Peyer's patch (tissue), 4 donors: ENCODE data around the gene ANXA10. TPM values are rescaled to one million over a fixed set of nuclear protein-coding genes. Genes with fewer than 3 reads are reported as not detected.

Source experiments
- DNase-seq, 3 donors: peaks; one replicate each; pipeline ENCODE4 v3.0.0-alpha.2; 2017 to 2019
- H3K27ac ChIP-seq, 4 donors: fragments of 200-600 bp; sonication (generic); one replicate each; pipeline ENCODE4 v1.5.1; 2016 to 2019
- H3K27me3 ChIP-seq, 2 donors: fragments of 200-600 bp; sonication (generic); one replicate each; pipeline ENCODE4 v1.5.1; 2019
- H3K36me3 ChIP-seq, 3 donors: fragments of 200-600 bp; sonication (generic); one replicate each; pipeline ENCODE4 v1.5.1; 2016 to 2019
- H3K4me1 ChIP-seq, 4 donors: fragments of 200-600 bp; sonication (generic); one replicate each; pipeline ENCODE4 v1.5.1; 2016 to 2019
- H3K4me3 ChIP-seq, 4 donors: fragments of 200-600 bp; sonication (generic); 1 replicate in 3 of 4; 2 replicates in 1 of 4; pipeline ENCODE4 v1.5.1; 2016 to 2019; ENCODE audit warnings: mild to moderate bottlenecking in 1 of 4
- H3K9me3 ChIP-seq, 4 donors: fragments of 200-600 bp; sonication (generic); one replicate each; pipeline ENCODE4 v1.5.1; 2016 to 2019; ENCODE audit warnings: mild to moderate bottlenecking in 1 of 4
- POLR2A ChIP-seq, 2 donors: fragments of 450-650 bp; IDR thresholded peaks; one replicate each; pipeline ENCODE4 v1.5.1; 2017; ENCODE audit warnings: antibody characterized with exemption in 2 of 2, mild to moderate bottlenecking in 2 of 2, moderate library complexity in 2 of 2
- total RNA-seq, 4 donors: library from RNA; depleted of rRNA; stranded (reverse); fragments of >200 nt; gene quantifications; one replicate each; pipeline ENCODE4 v1.1.0, GENCODE V29; 2016
- TF ChIP-seq, protein P1 (sequence below), 6 experiments: fragments of 450-650 bp in 4 of 6; fragments of 200-600 bp in 2 of 6; sonication (generic) in 1 of 6; IDR thresholded peaks; one replicate each; pipeline ENCODE4 v1.5.1; 2017 to 2019; ENCODE audit warnings: antibody characterized with exemption in 6 of 6, mild to moderate bottlenecking in 3 of 6, moderate library complexity in 1 of 6

The ANXA10 gene, protein sequence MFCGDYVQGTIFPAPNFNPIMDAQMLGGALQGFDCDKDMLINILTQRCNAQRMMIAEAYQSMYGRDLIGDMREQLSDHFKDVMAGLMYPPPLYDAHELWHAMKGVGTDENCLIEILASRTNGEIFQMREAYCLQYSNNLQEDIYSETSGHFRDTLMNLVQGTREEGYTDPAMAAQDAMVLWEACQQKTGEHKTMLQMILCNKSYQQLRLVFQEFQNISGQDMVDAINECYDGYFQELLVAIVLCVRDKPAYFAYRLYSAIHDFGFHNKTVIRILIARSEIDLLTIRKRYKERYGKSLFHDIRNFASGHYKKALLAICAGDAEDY
- not detected for total RNA-seq

- TF ChIP-seq, protein P1, sequence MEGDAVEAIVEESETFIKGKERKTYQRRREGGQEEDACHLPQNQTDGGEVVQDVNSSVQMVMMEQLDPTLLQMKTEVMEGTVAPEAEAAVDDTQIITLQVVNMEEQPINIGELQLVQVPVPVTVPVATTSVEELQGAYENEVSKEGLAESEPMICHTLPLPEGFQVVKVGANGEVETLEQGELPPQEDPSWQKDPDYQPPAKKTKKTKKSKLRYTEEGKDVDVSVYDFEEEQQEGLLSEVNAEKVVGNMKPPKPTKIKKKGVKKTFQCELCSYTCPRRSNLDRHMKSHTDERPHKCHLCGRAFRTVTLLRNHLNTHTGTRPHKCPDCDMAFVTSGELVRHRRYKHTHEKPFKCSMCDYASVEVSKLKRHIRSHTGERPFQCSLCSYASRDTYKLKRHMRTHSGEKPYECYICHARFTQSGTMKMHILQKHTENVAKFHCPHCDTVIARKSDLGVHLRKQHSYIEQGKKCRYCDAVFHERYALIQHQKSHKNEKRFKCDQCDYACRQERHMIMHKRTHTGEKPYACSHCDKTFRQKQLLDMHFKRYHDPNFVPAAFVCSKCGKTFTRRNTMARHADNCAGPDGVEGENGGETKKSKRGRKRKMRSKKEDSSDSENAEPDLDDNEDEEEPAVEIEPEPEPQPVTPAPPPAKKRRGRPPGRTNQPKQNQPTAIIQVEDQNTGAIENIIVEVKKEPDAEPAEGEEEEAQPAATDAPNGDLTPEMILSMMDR (IDR thresholded peaks at IDR 0.05): no peak
- no peak for TF ChIP-seq POLR2A (IDR thresholded peaks at IDR 0.05)
- Histone ChIP-seq H3K27ac (no peak within 1 kb of the TSS), H3K4me1 (no peaks in the 10 kb centered on the region), H3K9me3 (no peaks in the 10 kb centered on the region), H3K36me3 (no peaks in the 10 kb centered on the region), H3K27me3 (no peaks in the 10 kb centered on the region), H3K4me3 (no peak within 1 kb of the TSS)
- no peak for DNase-seq
Measured at GRCh38 chr4:168092176-168092712, at the start of gene ANXA10. ANXA10 (plus strand) TSS chr4:168092537; CDS start chr4:168092701, 164 bp downstream.

DNA sequence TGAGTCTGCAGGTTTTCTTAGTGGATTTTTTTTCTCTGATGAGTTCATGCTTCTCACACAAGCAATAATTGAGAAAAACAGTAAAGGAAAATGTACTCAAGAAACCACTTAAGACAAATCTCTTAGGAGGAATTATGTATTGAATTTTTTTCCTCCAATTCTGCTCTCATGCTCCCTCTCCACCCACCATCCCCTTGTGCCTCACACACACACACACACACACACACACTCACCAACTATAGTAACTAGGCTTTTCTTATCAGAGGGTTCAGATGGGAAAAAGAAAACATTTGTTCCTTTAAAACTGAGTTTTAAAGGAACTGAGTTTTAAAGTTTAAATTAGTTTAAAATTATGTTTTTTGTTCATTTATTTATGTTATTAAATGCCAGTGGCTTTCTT, 47.0 kb upstream of the ANXA10 start:
- no peak overlapping the region for H3K4me3 ChIP-seq
- TF ChIP-seq, protein P1 (IDR thresholded peaks at IDR 0.05): no peak
- no peak for TF ChIP-seq POLR2A (IDR thresholded peaks at IDR 0.05)

GRCh38 chr4:168050002-168050401, 42.3 kb upstream of the ANXA10 start:
- no peak for DNase-seq
- no peak overlapping the region for H3K27ac ChIP-seq
- H3K27me3 ChIP-seq: no peaks in the 10 kb centered on the region
- no peaks in the 10 kb centered on the region for H3K36me3 ChIP-seq
- no peak overlapping the region for H3K4me3 ChIP-seq
- TF ChIP-seq, protein P1 (IDR thresholded peaks at IDR 0.05): no peak
- TF ChIP-seq POLR2A (IDR thresholded peaks at IDR 0.05): no peak
- peaks cover 0 to 5% (median 0%) of the 10 kb centered on the region in 4 donors for H3K9me3 ChIP-seq
- no peaks in the 10 kb centered on the region for H3K4me1 ChIP-seq

More for the DNA sequence above, 47.0 kb upstream of the ANXA10 start:
- DNase-seq: no peak
- Histone ChIP-seq H3K36me3 (no peaks in the 10 kb centered on the region), H3K4me1 (no peaks in the 10 kb centered on the region), H3K27me3 (no peaks in the 10 kb centered on the region), H3K9me3 (peaks cover 0 to 5% (median 0%) of the 10 kb centered on the region in 4 donors), H3K27ac (no peak overlapping the region)

GRCh38 chr4:168051526-168051925, 40.8 kb upstream of the ANXA10 start:
- no peak for DNase-seq
- peaks cover 0 to 5% (median 0%) of the 10 kb centered on the region in 4 donors for H3K9me3 ChIP-seq
- no peak for TF ChIP-seq POLR2A (IDR thresholded peaks at IDR 0.05)
- TF ChIP-seq, protein P1 (IDR thresholded peaks at IDR 0.05): no peak
- H3K4me1 ChIP-seq: no peaks in the 10 kb centered on the region
- H3K36me3 ChIP-seq: no peaks in the 10 kb centered on the region
- no peak overlapping the region for H3K27ac ChIP-seq
- no peak overlapping the region for H3K4me3 ChIP-seq
- no peaks in the 10 kb centered on the region for H3K27me3 ChIP-seq

GRCh38 chr4:168057412-168057811, 34.9 kb upstream of the ANXA10 start:
- no peaks in the 10 kb centered on the region for H3K36me3 ChIP-seq
- DNase-seq: no peak
- no peaks in the 10 kb centered on the region for H3K9me3 ChIP-seq
- H3K4me3 ChIP-seq: no peak overlapping the region
- TF ChIP-seq, protein P1 (IDR thresholded peaks at IDR 0.05): no peak
- no peak for TF ChIP-seq POLR2A (IDR thresholded peaks at IDR 0.05)
- H3K27ac ChIP-seq: no peak overlapping the region
- H3K27me3 ChIP-seq: no peaks in the 10 kb centered on the region
- H3K4me1 ChIP-seq: no peaks in the 10 kb centered on the region
